LHCN-M2 (cell line): ENCODE results near the gene KIRREL3. TPM values are rescaled to one million over a fixed set of nuclear protein-coding genes. Genes with fewer than 3 reads are reported as not detected.
A peak's percentile ranks its signal among the peaks of the same experiment; 100 is the strongest.

Source experiments
- DNase-seq: peaks from one replicate; pipeline ENCODE4 v3.0.0-alpha.2; 2012; ENCODE audit warnings: low read depth
- total RNA-seq: library from RNA; depleted of rRNA; stranded (reverse); fragments of >200 nt; gene quantifications from 2 replicates; pipeline ENCODE4 v1.2.3, GENCODE V29; 2014

KIRREL3 gene
- total RNA-seq, 1 experiment from 2014 or later, result 2.1 TPM

GRCh38 chr11:126475014-126475991 lies 525.3 kb downstream of the KIRREL3 start:
- no peak for DNase-seq

- no peak for DNase-seq
These were observed 526.4 kb downstream of the KIRREL3 start for GRCh38 chr11:126474220-126474619.

- DNase-seq, result no peak
These were observed 527.3 kb downstream of the KIRREL3 start for GRCh38 chr11:126473269-126473668.

- DNase-seq, result no peak
These were observed 531.3 kb downstream of the KIRREL3 start for GRCh38 chr11:126469311-126469710.

GRCh38 chr11:126468102-126468521 lies 532.5 kb downstream of the KIRREL3 start:
- no peak for DNase-seq

GRCh38 chr11:126467471-126467870 lies 533.1 kb downstream of the KIRREL3 start:
- no peak for DNase-seq

GRCh38 chr11:126467046-126467370 lies 533.6 kb downstream of the KIRREL3 start:
- no peak for DNase-seq

GRCh38 chr11:126466236-126467045 lies 534.1 kb downstream of the KIRREL3 start:
- no peak for DNase-seq

- peak; percentile 21 for DNase-seq
These were observed 534.9 kb downstream of the KIRREL3 start for GRCh38 chr11:126465573-126466188.

- no peak for DNase-seq
These were observed 535.8 kb downstream of the KIRREL3 start for GRCh38 chr11:126464796-126465195.

- DNase-seq, result no peak
These were observed 538.1 kb downstream of the KIRREL3 start for GRCh38 chr11:126462422-126462821.

GRCh38 chr11:126461996-126462395 lies 538.6 kb downstream of the KIRREL3 start:
- DNase-seq, result no peak

- no peak for DNase-seq
These were observed 539.5 kb downstream of the KIRREL3 start for GRCh38 chr11:126461096-126461440.

- DNase-seq, result no peak
These were observed 540.0 kb downstream of the KIRREL3 start for GRCh38 chr11:126460417-126461095.

GRCh38 chr11:126459691-126460281 lies 540.8 kb downstream of the KIRREL3 start:
- peak; percentile 18 for DNase-seq

- no peak for DNase-seq
These were observed 542.8 kb downstream of the KIRREL3 start for GRCh38 chr11:126457817-126458216.

- no peak for DNase-seq
These were observed 543.6 kb downstream of the KIRREL3 start for GRCh38 chr11:126456783-126457542.

- DNase-seq, result no peak
These were observed 544.5 kb downstream of the KIRREL3 start for GRCh38 chr11:126456089-126456488.

GRCh38 chr11:126452241-126453101 lies 548.1 kb downstream of the KIRREL3 start:
- no peak for DNase-seq
